GM10266 (cell line): ENCODE measurements around the gene ARL16.
A peak's percentile ranks its signal among the peaks of the same experiment; 100 is the strongest.

Source experiments
- DNase-seq: peaks from one replicate; pipeline ENCODE4 v3.0.0; 2012; ENCODE audit errors: extremely low spot score
- TF ChIP-seq, protein P1 (sequence below): IDR thresholded peaks from 2 replicates; pipeline ENCODE4 v1.5.1; 2012; ENCODE audit warnings: mild to moderate bottlenecking, low read depth; ENCODE audit not compliant: control insufficient read depth, insufficient read depth; ENCODE audit errors: missing control alignments

Gene ARL16

DNA sequence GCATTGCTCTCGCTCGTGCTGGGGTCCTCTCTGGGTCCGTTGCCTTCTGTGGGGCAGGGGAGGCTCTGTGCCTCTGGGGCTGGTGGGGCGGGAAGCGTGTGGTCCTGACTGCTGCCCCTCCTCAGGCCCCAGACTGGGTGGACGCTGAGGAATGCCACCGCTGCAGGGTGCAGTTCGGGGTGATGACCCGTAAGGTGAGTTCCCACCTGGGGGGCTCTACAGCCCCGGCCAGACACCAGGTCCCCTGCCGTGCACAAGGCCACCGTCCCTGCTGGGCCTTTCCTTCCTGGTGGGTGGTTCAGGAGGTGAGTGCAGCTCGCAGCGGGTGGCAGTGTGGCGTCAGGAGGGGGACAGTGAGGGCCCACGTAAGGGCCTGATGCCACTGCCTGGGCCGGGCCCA is 7.0 kb upstream of the ARL16 start:
- TF ChIP-seq, protein P1, sequence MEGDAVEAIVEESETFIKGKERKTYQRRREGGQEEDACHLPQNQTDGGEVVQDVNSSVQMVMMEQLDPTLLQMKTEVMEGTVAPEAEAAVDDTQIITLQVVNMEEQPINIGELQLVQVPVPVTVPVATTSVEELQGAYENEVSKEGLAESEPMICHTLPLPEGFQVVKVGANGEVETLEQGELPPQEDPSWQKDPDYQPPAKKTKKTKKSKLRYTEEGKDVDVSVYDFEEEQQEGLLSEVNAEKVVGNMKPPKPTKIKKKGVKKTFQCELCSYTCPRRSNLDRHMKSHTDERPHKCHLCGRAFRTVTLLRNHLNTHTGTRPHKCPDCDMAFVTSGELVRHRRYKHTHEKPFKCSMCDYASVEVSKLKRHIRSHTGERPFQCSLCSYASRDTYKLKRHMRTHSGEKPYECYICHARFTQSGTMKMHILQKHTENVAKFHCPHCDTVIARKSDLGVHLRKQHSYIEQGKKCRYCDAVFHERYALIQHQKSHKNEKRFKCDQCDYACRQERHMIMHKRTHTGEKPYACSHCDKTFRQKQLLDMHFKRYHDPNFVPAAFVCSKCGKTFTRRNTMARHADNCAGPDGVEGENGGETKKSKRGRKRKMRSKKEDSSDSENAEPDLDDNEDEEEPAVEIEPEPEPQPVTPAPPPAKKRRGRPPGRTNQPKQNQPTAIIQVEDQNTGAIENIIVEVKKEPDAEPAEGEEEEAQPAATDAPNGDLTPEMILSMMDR: no peak
- no peak for DNase-seq

DNA sequence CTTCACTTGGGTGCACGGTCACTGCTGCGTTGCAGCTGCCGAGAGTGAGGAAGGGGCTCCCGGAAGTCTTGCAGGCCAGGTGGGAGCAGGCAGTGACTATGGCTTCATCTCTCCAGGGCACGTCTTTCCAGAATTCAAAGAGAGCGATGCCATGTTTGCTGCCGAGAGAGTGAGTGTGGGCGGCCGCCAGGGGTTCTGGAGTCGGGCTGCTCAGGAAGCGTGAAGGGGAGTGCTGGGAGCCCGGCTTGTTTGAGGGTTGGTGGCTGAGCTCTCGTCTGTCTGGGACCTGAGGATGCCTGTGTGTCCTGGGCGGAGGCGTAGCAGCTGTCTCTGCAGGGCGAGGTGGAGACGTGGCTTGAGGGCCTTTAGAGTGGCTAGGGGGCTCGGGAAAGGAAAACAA is 6.5 kb upstream of the ARL16 start:
- TF ChIP-seq, protein P1: no peak
- no peak for DNase-seq

DNA sequence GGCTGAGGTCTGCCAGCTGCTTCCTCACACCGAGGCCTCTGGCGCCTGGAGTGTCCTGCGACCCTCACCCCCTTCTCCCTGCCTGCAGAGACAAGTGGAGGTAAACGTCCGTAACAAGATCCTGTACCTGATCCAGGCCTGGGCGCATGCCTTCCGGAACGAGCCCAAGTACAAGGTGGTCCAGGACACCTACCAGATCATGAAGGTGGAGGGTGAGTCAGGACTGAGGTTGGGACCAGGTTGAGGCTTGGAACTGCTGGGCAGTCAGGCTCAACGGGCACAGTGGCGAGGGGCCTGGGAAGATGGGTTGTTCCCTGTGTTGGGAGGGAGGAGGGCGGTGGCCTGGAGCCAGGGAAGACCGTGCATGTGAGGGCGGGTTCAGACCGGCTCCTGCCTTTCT is 5.0 kb upstream of the ARL16 start:
- TF ChIP-seq, protein P1: no peak
- DNase-seq: peak; percentile 21

DNA sequence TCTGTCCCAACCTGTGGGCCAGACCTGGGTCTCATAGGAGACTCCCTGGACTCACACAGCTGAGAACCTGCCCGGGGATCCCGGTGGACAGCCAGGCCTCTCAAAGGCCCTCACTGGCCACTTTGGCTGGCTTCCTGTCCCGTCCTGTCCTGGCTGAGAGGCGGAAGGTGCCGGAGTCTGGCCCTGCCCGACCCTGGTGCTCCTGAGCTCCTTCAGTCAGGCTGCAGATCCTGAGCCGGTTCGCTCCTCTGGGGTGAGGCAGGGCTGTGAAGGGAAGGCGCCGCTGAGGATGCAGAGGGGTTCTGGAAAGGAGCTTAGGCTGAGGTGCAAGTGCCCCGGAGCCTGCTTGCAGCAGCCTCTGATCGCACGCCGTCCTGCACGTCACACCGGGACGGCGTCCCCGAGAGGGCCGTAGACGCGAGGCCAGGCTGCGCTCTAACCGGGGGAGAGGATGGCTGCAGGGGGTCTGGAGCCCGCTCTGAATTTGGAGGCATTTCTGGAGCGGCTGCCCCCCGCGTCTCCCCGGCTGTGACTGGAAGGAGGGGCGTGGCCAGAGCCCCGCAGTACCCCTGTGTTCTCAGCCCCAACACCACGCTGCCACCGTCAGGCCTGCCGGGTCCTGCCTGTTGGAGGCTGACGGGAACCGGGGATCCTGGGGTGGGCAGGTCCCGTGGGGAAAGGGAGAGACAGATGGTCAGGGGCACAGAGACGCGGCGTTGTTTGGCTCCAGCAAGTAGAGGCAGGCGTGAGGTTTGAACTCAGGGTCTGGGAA is 4.4 kb upstream of the ARL16 start:
- no peak for DNase-seq
- TF ChIP-seq, protein P1: no peak

DNA sequence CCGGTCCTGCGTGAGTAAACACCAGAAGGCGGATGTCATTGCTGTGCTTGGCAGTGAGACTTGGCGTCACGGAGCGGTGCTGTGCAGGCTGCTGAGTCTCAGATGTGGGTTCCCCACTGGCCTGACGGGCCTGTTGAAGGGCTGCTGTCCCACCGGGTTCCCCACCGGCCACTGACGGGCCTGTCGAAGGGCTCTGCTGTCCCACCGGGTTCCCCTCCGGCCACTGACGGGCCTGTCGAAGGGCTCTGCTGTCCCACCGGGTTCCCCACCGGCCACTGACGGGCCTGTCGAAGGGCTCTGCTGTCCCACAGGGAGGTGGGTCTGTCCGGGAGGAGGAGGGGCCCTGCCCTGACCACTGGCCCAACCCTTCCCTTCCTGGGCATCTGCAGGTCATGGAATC is 3.0 kb upstream of the ARL16 start:
- no peak for DNase-seq
- TF ChIP-seq, protein P1: no peak

DNA sequence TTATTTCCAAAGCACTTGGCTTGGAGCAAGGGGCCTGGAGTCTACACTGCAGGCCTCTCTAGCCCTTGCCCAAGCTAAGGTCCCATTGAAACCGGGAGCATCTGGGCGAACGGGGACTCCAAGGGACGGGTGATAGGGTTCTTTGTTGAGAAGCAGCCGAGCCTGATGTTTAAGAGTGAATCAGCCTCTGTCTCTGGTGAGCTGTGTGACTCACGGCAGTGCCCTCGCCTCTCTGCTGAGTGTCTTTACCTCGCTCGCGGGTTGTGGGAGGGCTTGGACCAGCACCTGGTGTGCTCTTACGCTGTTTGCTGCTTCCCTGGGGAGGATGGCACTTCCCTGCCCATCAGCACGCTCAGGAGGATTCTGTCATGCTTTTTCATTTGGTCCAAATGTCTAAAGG is 1.5 kb upstream of the ARL16 start:
- DNase-seq: peak; percentile 26
- TF ChIP-seq, protein P1: no peak

DNA sequence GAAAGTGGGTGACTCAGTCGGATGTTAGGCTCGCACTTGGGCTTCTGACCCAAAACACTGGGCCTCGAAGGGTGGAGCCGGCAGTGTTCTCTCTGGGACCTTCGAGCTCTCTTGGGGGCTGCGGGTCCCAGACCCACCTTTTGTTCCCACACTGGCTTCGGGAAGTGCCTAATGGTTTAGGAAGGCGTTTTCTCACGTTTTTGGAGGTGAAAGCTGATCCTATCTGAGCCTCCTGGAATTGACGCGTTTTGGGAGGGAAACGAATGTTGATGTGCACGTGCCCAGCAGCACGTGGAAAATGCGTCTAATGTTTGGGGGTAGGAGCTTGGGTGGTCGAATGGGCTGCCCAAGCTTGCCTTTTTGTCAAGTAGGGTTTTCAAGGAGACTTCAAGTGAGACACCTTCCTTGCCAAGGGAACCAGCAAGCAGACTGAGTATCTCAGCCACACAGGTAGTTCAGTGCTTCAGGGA is 880 bp upstream of the ARL16 start:
- TF ChIP-seq, protein P1: no peak
- DNase-seq: peak; percentile 40
